Brain pericyte (primary cell): Measurements from ENCODE around the gene MFSD2A.
"Not testable (repeated sequence)": the region's sequence is repeated elsewhere in the genome, so short reads cannot be mapped to it uniquely, and the experiment has no call there.

Experiments used
- DNase-seq: peaks from one replicate; pipeline ENCODE4 v3.0.0-alpha.2; 2012; ENCODE audit warnings: low read depth, low spot score

Gene MFSD2A

DNA sequence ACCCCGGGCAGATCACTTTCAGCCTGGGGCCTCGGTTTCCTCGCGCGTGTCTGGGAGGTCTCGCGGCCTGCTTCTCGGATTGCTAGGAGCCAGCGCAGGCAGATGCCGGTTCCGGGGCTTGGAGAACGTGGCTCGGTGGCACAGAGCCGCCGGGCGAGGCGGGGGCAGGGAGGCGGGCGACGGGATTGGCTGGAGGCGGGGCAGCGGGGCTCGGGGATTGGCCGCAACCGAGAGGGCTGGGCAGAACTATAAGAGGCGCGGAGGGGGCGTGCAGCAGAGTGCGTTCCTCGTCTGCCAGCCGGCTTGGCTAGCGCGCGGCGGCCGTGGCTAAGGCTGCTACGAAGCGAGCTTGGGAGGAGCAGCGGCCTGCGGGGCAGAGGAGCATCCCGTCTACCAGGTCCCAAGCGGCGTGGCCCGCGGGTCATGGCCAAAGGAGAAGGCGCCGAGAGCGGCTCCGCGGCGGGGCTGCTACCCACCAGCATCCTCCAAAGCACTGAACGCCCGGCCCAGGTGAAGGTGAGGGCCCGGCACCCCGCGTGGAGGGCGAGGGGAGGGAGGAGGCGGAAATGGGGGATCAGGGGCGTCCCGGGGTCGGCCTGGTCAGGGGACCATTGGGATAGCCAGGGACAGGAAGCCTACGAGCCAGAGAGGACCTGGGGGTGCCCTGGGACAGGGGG lies at the start of gene MFSD2A:
Gene MFSD2A, plus strand, starts transcription at position 276 of the 677 bp plus-strand sequence. Its CDS starts 148 bp downstream, at position 424.
- DNase-seq, result peak; percentile 44

DNA sequence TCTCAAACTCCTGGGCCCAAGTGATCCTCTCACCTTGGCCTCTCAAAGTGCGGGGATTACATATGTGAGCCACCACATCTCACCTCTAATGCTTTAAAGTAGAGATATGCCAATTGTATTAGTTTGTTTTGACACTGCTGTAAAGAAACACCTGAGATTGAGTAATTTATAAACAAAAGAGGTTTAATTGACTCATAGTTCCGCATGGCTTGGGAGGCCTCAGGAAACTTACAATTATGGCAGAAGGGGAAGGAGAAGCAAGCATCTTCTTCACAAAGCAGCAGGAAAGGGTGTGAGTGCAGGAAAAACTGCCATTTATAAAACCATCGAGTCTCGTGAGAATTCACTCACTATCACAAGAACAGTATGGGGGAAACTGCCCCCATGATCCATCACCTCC lies 49.8 kb upstream of the MFSD2A start:
- DNase-seq, result no peak

DNA sequence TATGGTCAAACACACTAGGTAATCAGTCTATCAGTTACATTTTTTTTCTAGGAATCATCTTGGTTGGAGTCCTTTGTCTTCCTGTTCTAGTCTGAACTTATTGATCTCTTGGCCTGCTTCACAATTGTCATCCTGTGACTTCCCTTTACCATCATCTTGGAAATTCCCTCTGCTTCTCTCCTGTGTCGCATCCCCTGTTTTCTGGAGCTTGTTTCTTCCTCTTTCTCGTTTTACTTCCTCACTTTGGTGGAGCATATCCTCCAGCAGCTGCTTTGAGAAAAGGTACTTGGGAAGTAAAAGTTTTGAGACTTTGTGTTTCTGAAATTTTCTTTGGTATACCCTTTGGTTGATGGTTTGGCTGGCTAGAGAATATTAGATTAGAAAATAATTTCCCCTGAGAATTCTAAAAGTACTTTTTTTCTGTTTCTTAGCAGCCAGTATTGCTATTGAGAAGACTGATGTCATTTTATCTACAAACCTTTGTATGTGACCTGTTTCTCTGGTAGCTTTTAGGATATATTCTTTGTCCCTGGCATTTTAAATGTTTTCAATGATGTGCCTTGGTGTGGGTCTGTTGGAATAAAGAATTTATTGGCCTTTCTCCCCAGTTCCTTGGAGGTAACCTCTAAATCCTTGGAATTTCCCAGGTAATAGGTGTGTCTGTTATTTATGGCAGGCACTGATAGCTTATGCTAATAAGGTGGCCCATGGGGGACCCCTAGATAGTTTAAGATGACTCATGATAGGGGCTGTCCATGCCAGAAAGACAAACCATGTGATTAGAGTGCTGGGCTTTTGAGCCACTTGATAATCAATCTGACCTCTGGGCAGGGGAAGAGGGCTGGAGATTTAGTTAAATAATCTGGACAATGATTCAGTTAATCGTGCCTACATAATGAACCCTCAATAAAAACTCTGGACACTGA lies 47.2 kb upstream of the MFSD2A start:
- DNase-seq, result no peak

DNA sequence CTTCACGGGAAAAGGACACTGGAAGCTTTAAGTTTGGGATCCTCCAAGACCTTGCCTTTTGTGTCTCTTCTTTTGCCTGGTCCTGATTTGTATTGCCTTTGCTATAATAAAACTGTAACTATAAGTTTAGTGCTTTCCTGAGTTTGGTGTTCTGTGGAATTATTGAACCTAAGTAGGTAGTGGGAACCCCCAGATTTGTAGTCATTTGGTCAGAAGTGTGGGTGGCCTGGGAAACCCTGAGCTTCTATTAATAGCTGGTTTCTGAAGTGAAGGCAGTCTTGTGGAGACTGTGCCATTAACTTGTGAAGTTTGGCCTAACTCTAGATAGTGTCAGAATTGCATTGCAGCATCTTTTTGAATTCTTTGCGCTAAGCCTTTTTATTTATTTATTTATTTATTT lies 46.4 kb upstream of the MFSD2A start:
- no peak for DNase-seq

DNA sequence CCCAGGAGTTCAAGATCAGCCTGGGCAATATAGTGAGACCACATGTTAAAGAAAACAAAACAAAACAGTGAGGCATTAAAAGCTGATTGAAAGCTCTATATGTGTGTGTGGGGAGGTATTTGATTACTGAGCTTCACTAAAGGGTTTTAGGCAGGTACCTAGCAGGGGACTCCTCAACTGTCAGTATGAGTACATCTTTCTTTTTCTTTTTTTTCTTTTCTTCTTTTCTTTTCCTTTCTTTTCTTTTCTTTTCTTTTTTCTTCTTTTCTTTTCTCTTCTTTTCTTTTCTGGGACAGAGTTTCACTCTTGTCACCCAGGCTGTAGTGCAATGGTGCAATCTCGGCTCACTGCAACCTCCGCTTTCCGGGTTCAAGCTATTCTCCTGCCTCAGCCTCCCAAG lies 44.7 kb upstream of the MFSD2A start:
- no peak for DNase-seq

DNA sequence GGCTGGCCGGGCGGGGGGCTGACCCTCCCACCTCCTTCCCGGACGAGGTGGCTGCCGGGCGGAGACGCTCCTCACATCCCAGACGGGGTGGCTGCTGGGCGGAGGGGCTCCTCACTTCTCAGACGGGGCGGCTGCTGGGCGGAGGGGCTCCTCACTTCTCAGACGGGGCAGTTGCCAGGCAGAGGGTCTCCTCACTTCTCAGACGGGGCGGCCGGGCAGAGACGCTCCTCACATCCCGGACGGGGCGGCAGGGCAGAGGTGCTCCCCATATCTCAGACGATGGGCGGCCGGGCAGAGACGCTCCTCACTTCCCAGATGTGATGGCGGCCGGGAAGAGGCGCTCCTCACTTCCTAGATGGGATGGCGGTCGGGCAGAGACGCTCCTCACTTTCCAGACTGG lies 41.8 kb upstream of the MFSD2A start:
- DNase-seq, result not testable (repeated sequence)

DNA sequence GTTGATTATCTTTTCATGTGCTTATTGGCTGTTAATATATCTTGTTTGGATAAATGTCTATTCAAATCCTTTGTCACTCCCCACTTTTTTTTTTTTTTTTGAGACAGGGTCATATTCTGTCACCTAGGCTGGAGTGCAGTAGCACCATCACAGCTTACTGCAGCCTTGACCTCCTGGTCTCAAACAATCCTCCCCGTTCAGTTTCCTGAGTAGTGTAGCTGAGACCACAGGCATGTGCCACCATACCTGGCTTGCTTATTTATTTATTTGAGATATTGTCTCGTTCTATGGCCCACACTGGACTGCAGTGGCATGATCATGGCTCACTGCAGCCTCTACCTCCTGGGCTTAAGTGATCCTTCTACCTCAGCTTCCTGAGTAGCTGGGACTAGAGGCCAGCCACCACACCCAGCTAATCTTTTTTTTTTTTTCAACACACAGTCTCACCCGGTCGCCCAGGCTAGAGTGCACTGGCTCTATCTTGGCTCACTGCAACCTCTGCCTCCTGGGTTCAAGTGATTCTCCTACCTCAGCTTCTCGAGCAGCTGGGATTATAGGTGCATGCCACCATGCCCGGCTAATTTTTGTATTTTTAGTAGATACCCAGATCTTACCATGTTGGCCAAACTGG lies 39.3 kb upstream of the MFSD2A start:
- no peak for DNase-seq

DNA sequence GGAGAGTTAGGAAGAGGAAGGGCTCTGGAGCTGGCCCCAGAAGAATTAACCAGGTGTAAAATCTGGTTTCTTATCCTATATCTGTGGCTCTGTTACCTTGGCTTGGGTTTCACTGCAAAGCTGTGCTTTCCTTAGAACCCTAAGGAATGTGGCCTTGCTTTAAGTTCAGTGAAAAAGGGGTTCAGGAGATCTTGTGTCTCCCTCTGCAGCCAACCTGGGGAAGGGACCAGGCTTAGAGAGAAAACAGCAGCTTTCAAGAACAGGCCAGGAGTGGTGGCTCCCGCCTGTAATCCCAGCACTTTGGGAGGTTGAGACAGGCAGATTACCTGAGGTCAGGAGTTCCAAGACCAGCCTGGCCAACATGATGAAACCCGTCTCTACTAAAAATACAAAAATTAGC lies 37.1 kb upstream of the MFSD2A start:
- no peak for DNase-seq

DNA sequence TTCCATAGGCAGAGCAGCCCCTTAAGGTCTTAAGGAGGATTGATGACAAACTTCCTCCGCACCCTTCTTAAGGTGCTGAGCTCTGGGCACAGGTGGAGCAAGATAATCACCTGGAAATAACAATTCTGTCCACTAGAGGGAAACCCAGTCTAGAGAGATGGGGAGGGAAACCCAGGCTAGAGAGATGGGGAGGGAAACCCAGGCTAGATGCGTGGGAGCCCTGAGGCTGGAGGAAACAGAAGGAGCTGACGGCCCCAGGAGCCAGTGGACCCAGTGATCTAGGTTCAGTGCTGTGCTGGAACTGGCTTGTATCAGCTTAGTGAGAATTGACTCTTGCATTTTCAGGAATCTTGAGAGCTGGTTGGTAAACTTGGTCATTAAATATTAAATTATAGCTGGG lies 35.4 kb upstream of the MFSD2A start:
- no peak for DNase-seq

DNA sequence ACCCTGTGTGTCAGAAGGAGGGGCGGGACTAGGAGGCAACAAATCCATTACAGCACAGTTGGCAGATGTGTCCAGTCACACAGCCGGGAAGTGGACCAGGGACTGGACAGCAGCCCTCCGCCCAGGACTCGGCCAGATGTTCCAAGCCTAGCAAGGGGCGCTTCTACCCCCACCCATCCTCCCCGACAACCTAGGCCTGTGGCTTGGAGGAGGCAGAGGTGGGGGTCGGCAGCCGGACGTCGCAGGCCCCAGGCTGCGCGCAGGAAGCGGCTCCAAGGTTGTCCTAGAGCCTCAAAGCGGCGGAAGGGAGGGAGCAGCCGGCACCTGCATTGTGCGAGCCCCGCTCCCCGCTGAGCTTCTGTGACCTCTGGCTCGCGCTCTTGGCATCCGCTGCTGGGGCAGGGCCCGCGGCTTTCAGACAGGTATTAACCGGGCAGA lies 32.7 kb upstream of the MFSD2A start:
- DNase-seq, result no peak

DNA sequence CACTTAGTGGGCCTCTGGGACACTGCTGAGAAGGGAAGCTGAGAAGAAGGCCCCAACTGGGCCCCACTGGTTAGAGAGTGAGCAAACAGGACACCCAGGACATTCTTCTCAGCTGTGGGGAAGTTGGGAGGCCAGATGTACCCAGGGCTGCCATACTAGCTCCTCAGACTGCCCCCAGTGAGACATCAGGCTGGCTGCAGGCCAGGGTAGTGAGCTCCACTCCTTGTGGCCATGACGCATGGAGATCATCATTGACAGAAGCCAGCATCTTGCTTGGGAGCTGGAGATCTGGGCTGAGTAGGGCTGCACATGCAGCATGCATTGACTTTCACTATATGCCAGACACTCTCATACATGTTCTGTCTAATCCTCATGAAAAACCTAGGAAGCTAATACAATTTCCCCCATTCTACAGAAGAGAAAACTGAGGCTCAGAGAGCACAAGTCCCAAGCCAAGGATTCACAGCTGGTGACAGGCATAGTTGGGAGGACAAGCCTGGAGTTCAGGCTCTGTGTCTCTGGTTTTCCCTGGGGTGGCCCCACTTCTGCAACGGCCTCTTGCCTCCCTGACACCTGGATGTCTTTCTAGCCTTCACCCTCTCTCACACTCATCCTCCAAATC lies 29.1 kb upstream of the MFSD2A start:
- DNase-seq, result no peak

DNA sequence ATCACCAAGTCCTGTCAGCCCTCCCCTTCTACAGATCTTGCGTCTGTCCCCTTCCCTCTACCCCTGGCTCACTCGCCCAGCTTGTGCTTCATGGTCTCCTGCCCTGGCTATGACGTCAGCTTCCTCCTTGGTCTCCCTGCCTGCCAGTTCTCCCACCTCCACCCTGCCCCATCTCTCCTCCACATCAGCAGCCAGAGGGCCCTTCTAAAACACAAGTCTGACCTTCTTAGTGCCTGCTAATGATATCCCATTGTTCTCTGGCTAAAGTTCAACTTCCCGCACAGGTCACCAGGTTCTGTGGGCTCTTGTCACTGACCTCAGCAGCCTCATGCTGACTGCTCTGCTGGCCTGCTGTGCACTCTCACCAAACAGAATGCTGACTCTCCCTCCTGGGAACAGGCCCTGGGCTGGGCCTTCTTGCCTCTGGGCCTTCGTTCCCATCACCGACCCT lies 28.6 kb upstream of the MFSD2A start:
- DNase-seq, result no peak

DNA sequence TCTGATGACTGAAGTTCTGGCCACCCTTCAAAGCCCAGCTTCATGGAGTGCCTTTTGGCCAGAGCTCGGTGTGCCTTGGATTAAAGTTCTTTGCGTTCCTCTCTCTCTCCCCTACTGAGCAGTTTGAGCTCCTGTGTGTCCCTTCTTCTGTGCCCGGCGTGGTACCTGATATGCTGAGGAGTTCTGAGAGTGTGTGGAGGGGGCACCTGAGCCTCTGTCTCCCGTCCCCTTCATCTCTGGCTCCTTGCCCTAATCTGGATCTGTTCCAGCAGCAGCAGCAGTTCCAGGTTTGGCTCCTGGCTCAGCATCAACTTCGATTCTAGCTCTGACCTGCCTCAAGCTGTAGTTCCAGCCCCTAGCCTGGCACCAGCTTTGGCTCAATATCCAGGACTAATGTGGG lies 28.1 kb upstream of the MFSD2A start:
- no peak for DNase-seq

DNA sequence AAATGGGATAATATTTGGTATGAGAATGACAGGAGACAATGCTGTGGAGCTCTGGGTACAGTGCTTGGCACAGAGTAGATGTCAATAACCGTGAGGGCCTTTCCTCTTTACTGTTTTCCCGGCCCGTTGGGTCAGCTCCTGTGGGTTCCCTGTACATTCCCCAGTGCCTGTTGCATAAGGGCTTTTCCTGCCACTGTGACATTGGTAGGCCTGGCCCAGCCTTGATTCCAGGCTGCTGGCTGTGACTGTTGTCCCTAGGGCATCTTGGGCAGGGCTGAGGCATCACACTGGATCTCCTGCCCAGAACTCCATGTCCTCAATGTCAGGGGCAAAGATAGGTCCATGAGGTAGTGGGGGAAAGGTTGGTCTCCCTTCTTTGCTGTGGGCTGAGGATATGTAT lies 27.4 kb upstream of the MFSD2A start:
- DNase-seq, result no peak

DNA sequence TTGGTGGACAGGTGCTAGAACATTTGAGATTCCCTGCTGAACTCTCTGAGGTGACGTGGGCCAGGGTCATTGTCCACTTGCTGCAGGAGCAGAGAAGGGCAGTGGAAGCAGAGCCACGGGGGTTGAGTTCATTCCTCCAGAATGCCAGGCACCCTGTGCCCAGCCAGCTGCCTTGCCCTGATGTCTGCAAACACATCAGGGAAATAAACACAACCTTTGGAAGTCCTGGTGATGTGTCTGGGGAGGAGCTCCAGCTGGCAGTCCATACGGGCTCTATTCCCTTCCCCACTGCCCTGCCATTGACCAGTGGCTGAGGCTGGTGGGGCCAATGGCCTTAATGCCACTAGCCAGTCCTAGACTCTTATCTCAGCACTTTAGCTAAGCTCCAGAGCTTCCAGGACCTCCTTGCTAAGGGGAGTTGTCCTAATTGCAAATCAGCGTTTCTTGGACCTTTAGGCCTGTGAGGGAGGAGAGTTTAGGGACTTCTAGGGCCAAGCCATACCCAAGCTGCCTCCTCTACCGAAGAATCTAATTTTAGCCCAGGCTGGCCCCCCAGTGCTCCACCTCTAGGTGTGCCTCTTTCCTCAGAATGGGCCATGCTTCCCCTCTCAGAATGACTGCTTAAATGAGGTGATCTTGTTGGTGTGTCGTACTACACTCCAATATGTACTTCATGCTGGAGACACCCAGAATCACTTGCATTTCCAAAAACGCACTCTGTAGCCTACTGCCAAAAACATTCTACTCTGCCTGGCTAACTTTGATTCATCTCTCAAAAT lies 25.9 kb upstream of the MFSD2A start:
- no peak for DNase-seq

DNA sequence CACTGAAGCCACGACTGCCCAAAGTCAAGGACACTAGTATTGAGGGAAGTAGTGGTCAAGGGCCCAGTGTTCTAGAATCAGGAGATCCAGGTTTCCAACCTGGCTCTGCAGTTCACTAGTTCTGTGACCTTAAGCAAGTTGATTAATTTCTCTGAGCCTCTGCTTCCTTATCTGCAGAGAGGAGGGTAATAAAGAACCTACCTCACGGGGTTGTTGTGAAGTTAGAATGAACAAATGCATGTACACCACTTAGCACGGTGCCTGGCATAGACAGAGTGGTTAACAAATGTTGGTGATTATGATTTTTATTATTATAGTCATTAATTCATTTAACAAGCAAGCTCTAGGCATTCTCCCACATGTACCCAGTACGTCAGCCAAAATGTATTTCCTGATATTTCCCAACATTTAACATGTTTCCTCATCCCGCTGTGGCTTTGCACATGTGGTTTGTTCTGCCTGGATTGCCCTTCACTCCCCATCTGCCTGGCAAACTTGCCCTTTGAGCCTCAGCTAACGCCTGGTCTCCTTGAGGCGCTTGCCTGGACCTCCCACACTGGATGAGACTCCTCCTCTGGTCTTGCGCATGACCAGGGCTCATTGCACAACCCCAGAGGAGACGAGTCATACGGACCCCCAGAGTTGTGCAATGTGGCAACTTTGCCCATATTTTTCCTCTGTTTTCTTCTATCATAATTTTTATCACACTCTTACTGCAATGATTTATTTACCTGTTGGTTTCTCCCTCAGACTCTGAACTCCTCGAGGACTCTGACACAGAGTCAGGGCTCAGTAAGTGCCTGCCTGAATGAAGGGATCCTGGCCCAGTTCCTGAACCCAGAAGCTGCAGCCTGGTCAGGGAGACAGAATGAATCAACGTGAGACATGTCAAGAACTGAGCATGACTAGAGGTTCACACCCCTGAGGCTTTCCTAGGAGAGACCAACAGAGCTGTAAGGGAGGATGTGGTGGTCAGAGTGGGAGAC lies 20.7 kb upstream of the MFSD2A start:
- no peak for DNase-seq

DNA sequence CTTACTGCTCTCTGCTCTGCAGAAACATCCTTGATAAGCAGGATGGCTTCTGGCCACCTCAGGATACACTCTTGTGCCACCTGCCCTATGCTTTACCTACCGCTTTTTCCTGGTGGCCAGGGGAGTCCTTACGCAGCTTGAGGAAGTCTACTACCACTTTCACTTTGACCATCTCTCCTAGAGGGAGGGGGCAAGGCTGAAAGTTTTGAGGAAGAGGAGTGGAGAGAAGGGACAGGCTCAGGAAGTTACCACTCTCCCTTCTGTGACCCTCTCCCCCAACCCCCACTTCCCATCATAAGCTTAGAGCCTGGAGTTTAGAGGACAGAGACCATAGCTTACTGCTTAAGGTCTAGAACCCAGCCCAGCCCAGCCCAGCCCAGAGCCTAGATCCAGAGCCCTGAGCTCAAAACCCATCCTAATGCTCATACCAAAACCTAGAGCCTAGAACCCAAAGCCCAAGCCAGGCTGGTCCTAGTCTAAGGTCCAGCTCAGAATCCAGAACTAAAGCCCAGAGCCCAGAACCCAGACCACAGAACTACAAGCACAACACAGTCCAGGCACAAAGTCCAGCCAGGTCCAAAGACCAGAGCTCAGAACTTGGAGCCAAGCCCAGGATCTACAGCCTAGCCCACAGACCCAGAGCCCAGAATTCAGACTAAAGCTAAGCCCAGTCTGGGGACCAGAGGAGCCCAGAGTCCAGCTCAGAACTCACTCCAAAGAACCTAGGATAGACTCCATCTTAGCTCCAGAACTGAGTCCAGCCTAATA lies 18.0 kb upstream of the MFSD2A start:
- no peak for DNase-seq

DNA sequence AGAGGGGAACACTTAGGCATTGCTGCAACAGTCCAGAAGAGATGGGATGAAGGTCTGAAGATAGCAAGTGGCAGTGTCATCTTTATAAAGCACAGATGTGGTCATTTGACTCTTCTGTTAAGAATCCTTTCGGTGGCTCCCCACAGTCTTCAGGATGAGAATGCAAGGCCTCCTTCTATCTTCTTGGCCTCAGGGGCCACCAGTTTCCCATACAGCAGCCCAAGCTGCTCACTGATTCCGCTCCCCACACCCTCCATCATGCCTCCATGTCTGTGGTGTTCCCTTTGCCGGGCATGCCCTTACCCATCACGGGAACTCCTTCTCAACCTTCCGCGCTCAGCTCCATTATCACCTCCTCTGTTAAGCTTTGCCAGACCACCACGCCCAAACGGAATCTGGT lies 16.1 kb upstream of the MFSD2A start:
- DNase-seq, result no peak

DNA sequence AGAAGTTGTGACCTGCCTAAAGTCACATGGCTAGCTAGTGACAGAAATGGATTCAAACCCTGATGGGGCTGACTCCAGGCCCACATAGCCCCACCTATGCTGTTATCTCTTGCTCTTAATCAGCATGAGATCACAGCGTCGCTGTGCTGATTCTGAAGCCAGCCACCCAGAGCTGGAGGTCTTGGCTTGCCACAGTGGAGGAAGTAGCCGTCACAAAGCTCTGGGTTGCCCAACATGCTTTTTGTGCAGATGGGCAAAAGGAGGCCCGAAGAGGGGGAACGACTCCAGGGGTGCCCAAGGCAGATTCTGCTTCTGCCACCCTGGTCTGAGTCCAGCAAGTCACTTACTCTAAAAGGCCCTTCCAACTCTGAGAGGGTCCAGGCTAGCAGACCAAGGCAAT lies 14.7 kb upstream of the MFSD2A start:
- DNase-seq, result no peak
